ENCODE results near the gene EDN1. TPM values are rescaled to one million over a fixed set of nuclear protein-coding genes. Genes with fewer than 3 reads are reported as not detected.

Gene EDN1
- total and polyA plus RNA-seq, 2 of the 4 experiments (the other 2 are of a cell fraction), result 5.6 to 9.0 TPM

DNA sequence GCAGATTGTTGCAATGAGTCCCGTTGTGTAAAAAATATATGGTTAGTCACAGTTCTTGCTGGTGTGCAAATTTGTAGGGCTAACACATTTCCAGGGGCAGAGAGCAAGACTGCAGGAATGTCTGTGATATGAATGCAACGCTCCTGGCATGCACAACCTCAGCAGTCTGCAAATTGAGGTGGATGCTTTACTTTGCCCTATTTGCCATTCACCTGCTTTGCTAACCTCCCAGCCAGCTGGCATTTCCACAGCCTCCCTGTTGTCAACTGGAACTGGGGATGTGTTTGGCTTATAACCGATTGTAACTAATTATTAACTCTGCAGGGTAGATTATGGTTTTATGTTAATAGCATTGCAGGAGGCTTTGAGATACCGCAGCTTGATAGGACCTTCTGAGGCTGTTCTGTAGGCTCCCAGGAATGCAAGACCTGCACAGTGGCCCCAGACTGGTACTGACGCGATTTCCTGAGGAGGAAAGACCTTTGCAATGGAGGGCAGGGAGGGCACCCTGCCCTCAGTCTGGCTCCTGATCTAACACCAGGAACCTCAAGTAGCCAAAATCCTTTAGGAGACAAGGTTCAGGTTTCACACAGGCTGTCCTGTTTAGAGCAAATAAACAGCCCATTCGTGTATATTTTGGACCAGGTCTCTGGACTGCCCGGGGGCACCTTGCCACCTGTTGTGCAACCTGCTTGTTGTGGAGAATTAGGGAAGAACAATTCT is 53.4 kb downstream of the EDN1 start:
- H2BK20ac ChIP-seq (ENCODE audit: low read depth, low read length), result no peak overlapping the region; the same call in 1 of the 2 replicates
- H2BK15ac ChIP-seq (ENCODE audit: low read depth, low read length), result no peak overlapping the region
- H4K91ac ChIP-seq (ENCODE audit: insufficient read depth, low read depth, low read length), result no peak overlapping the region
- H4K5ac ChIP-seq (ENCODE audit: low read depth, low read length), result no peak overlapping the region
- H3K4me3 ChIP-seq (ENCODE audit: insufficient read depth, low read depth, low read length), result no peak overlapping the region
- dilution Hi-C loops (cut with HindIII; ENCODE audit: low sequenced_read_pairs, unreplicated experiment) (no loop called here), intact Hi-C loops (cut with micrococcal nuclease) (no loop called here), in situ Hi-C loops (cut with MboI; ENCODE audit: low sequenced_read_pairs) (no loop called here)
- H2BK120ac ChIP-seq (ENCODE audit: low read depth, low read length), result no peak overlapping the region
- 75% methylated on average over 5 of the region's 8 CpGs; no CpG with 5 or more reads in 1 of the 2 experiments for WGBS, 2 experiments (ENCODE audit: extremely low coverage in 2 of 2, insufficient read length in 1 of 2)
- peak; percentile 33; the same call in 1 of the 2 replicates for ATAC-seq (ENCODE audit: low read depth)
- peaks cover 5% of the 10 kb centered on the region; the same call in 1 of the 2 replicates for H3K27me3 ChIP-seq (ENCODE audit: control insufficient read depth, insufficient read depth, low read length)
- H3K4ac ChIP-seq (ENCODE audit: low read depth, low read length), result no peak overlapping the region
- no peak overlapping the region for H2AK9ac ChIP-seq (replicated peaks; ENCODE audit: low read depth, low read length, poor library complexity)
- no peak overlapping the region for H2AK5ac ChIP-seq (ENCODE audit: low read depth, low read length)
- H3K4me2 ChIP-seq (ENCODE audit: low read depth, low read length), result no peak overlapping the region
- no peaks in the 10 kb centered on the region; the same call in 1 of the 2 replicates for H3K9me1 ChIP-seq (ENCODE audit: insufficient read depth, low read length)
- H3K56ac ChIP-seq (ENCODE audit: extremely low read depth, insufficient read depth, low read length), result no peak overlapping the region
- no TSS peak for BruUV-seq (replicated peaks)
- H3K4me1 ChIP-seq (ENCODE audit: control insufficient read depth, insufficient read depth, low read length), result peaks cover 9% of the 10 kb centered on the region
- peak; percentile 44 for DNase-seq
- H2BK5ac ChIP-seq (ENCODE audit: low read depth, low read length, poor library complexity, severe bottlenecking), result no peak overlapping the region
- 0 out of 2 replicates have a peak overlapping the region, but pooled peaks have one; percentile 18 for H3K23ac ChIP-seq (ENCODE audit: low read depth, low read length)
- H3K36me3 ChIP-seq (ENCODE audit: control insufficient read depth, insufficient read depth, low read length), result no peaks in the 10 kb centered on the region
- H3K14ac ChIP-seq (replicated peaks; ENCODE audit: low read depth, low read length), result no peak overlapping the region
- CTCF ChIA-PET, result no interaction called here
- H4K8ac ChIP-seq (ENCODE audit: low read depth in 2 of 2, low read length in 2 of 2), result no peak overlapping the region
- POLR2A ChIA-PET (ENCODE audit: unreplicated experiment), result interaction anchor here (0.6 kb wide), 1 partner anchor 143 kb away, joined by 3 read pairs; no protein-coding TSS in a partner anchor
- no peak overlapping the region for H2AFZ ChIP-seq (replicated peaks; ENCODE audit: low read length, poor library complexity)
- no peak overlapping the region for H3K9ac ChIP-seq (ENCODE audit: low read depth, low read length)
- no peak overlapping the region for H3K27ac ChIP-seq (ENCODE audit: insufficient read depth, low read length)
- no peaks in the 10 kb centered on the region for H3K79me1 ChIP-seq (ENCODE audit: low read depth in 1 of 2, low read length in 2 of 2)
- no peaks in the 10 kb centered on the region for H4K20me1 ChIP-seq (ENCODE audit: insufficient read depth, low read length)
- H3K18ac ChIP-seq (ENCODE audit: low read depth, low read length), result no peak overlapping the region
- H3K9me3 ChIP-seq (ENCODE audit: control insufficient read depth, insufficient read depth, low read length), result no peaks in the 10 kb centered on the region
- TF ChIP-seq MXI1 (IDR thresholded peaks at IDR 0.05; ENCODE audit: borderline replicate concordance, low read depth, low read length), result no peak
- peak; percentile 29; the same call in 1 of the 2 replicates for TF ChIP-seq CEBPB (IDR thresholded peaks at IDR 0.05; ENCODE audit: low read depth, low read length)

Measured in IMR-90 (cell line).